Kidney epithelial cell (primary cell): ENCODE measurements around the gene SH3BGRL3. TPM values are rescaled to one million over a fixed set of nuclear protein-coding genes. Genes with fewer than 3 reads are reported as not detected.

Experiments used
- DNase-seq: peaks from one replicate; pipeline ENCODE4 v3.0.0-alpha.2; 2010; ENCODE audit warnings: low read depth
- H3K27me3 ChIP-seq: 2 replicates; pipeline ENCODE4 v1.6.0; 2011; ENCODE audit warnings: low read length; ENCODE audit not compliant: control insufficient read depth, insufficient read depth
- H3K36me3 ChIP-seq: 2 replicates; pipeline ENCODE4 v1.5.1; 2011; ENCODE audit warnings: low read length; ENCODE audit not compliant: control insufficient read depth, insufficient read depth
- H3K4me3 ChIP-seq: 2 replicates; pipeline ENCODE4 v1.5.1; 2011; ENCODE audit warnings: low read depth, mild to moderate bottlenecking, control low read depth, low read length
- total RNA-seq: library from RNA; depleted of rRNA; stranded (reverse); fragments of >200 nt; gene quantifications from 2 replicates; pipeline ENCODE4 v1.2.3, GENCODE V29; 2015
- TF ChIP-seq, protein P1 (sequence below): IDR thresholded peaks from 2 replicates; pipeline ENCODE4 v1.5.1; 2011; ENCODE audit warnings: mild to moderate bottlenecking, moderate library complexity, low read length, control low read depth, inconsistent platforms; ENCODE audit not compliant: insufficient read depth, poor library complexity, severe bottlenecking

Gene SH3BGRL3
- total RNA-seq, 1 donor from 2014 or later: 113 TPM

DNA sequence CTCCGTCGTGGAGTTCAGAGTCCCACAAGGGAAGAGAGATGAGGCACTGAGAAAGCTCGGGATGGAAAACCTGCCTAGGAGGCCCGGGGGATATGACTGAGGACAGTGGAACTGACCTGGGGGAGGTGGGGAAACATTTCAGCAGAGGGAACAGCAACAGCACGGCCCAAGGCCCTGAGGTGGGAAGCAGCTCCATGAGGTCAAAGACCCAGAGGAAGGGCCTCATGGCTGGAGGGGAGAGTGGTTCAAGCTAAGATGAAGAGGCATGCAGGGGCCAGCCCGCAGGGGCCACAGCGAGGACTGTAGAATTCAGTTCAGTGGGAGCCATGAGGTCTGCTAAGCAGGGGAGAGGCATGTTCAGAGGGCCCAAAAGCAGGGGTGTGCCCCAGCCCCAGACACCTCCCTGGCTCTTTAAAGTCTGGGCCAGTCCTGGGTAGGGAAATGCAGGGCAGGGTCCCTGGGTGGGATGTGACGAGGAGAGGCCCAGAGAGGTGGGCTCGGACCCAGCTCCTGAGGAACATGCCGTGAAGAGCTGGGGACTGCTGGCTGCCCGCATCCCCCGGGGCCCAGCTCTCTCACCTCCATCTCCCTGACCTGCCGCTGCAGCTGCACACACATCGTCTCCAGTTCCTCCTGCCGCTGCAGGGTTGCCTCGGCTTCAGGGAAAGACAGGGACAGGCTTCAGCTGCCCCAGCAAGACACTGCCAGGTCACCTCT lies 16.6 kb downstream of the SH3BGRL3 start:
- DNase-seq: no peak
- Histone ChIP-seq H3K4me3 (no peak overlapping the region), H3K27me3 (no peaks in the 10 kb centered on the region), H3K36me3 (no peaks in the 10 kb centered on the region)
- TF ChIP-seq, protein P1, sequence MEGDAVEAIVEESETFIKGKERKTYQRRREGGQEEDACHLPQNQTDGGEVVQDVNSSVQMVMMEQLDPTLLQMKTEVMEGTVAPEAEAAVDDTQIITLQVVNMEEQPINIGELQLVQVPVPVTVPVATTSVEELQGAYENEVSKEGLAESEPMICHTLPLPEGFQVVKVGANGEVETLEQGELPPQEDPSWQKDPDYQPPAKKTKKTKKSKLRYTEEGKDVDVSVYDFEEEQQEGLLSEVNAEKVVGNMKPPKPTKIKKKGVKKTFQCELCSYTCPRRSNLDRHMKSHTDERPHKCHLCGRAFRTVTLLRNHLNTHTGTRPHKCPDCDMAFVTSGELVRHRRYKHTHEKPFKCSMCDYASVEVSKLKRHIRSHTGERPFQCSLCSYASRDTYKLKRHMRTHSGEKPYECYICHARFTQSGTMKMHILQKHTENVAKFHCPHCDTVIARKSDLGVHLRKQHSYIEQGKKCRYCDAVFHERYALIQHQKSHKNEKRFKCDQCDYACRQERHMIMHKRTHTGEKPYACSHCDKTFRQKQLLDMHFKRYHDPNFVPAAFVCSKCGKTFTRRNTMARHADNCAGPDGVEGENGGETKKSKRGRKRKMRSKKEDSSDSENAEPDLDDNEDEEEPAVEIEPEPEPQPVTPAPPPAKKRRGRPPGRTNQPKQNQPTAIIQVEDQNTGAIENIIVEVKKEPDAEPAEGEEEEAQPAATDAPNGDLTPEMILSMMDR: no peak

DNA sequence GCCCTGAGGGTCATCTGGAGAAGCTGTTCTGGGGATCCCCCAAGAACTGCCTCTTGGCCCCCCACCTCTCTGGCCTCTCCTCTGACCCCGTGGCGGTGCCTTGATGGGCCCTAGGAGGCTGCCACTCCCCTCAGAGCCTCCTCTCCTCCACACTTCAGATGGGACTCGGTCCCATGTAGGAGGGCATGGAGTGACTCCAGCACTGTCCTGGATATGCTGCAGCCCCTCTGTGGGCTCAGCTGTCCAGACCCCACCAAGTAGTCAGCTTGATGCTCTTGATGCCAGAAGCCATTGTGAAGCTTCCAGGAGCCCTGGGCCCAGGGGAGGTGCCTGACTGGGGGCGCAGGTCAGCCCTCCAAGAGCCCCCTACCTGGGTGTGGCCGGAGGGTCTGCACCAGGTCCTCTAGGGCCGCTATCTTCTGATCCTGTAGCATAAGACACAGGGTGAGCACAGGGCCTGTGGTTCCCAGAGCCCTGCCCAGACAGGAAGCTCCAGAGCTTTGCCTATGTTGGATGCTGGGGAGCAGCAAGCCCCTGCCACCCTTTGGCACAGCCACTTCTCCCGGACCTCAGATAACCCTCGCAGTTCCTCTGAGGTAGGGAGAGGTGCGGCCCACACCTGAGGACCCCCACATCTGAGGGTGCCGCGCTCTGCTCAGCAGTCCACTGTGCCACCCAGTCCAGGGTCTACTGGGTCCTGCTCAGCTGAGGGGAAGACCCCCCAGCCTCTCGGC lies 17.3 kb downstream of the SH3BGRL3 start:
- TF ChIP-seq, protein P1: no peak
- H3K36me3 ChIP-seq: no peaks in the 10 kb centered on the region
- no peak for DNase-seq
- no peaks in the 10 kb centered on the region for H3K27me3 ChIP-seq
- no peak overlapping the region for H3K4me3 ChIP-seq

DNA sequence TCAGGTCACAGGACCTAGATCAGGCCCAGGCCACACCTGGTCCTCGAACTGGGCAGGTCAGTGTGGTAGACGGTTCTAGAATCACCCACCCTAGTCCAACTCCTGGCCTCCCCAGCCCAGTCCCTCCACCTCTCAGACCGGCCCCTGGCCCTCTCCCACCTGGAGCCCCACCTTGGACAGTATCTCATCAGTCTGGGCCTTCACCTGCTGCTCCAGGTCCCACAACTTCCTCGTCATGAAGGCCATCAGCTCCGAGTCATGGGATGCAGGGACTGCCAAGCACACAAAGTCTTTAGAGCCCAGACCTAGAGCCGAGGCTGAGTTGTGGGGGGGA lies 17.9 kb downstream of the SH3BGRL3 start:
- no peaks in the 10 kb centered on the region for H3K27me3 ChIP-seq
- DNase-seq: no peak
- TF ChIP-seq, protein P1: no peak
- H3K4me3 ChIP-seq: no peak overlapping the region
- H3K36me3 ChIP-seq: no peaks in the 10 kb centered on the region

DNA sequence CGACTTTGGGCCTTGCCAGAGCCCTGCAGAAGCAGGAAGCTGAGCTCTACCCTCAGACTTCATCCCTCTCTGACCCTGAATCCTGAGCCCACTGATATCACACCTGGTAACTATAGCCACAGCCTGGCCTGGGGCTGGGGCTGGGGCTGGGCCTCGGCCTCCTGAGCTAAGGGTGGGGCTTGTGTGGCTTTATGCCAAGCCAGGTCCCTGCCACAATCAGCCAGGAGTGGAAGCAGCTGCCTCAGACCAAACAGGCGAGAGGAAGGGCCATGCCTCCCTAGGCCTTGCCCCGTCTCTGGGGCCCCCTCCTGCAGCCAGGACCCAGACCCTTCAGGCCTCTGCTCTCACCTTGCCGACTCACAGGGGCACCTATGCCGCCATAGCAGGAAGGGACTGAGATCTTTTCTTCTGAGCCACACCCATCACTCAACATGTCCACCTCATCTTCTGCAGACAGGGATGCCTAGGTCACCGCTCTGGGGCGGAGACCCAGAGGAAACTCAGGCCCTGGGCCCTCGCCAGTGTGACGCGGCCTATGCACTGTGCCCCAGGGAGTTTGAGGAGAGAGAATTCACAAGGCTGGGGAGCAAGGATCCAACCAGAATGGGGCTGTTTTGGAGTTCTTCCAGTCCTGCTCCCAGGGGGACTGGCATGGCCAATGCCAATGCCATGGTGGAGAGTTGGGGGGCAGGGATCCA lies 20.8 kb downstream of the SH3BGRL3 start:
- TF ChIP-seq, protein P1: no peak
- no peak for DNase-seq
- no peak overlapping the region for H3K4me3 ChIP-seq
- H3K27me3 ChIP-seq: no peaks in the 10 kb centered on the region
- no peaks in the 10 kb centered on the region for H3K36me3 ChIP-seq

DNA sequence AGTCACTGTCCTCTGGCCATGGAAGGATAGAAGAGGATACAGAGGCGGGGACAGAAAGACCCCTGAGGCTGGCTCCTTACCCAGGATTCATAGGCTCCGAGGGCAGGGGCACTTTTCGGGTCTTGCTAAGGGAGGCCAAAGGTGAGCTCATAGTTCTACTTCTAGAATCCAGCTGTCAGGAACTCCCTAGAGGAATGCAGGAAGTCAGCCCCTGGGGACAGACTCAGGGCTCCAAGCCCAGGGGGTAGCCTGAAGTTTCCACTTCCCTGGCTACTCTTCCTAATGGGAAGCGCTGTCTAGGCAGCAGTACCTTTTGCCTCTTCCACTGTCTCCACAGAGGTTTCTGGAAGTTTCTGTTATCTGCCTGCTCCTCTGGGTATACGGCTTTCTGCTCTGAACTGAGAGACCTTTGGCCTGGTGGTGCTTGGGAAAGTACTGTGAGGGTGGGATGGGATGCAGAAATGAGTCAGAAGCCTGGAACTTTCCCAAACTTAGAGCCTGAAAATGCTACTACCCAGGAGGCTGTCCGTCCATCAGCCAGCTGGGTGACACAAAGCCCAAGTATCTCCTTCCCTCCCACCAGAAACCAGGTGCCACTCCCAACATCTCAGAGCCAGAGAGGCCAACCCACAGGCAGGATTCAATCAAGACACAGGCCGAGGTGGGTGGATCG lies 23.0 kb downstream of the SH3BGRL3 start:
- Histone ChIP-seq H3K27me3 (no peaks in the 10 kb centered on the region), H3K4me3 (no peak overlapping the region), H3K36me3 (no peaks in the 10 kb centered on the region)
- DNase-seq: no peak
- TF ChIP-seq, protein P1: no peak
